Body of pancreas (tissue), 4 donors: Measurements from ENCODE around the gene GABRA5.
"Not testable (repeated sequence)": the region's sequence is repeated elsewhere in the genome, so short reads cannot be mapped to it uniquely, and the experiment has no call there.

Source experiments
- CTCF ChIP-seq, 7 experiments: fragments of 450-650 bp in 4 of 7; fragments of 200-600 bp in 3 of 7; sonication (generic) in 3 of 7; IDR thresholded peaks; one replicate each; pipeline ENCODE4 v1.5.1; 2016 to 2019; ENCODE audit warnings: antibody characterized with exemption in 7 of 7
- POLR2A ChIP-seq, 3 donors: fragments of 450-650 bp; IDR thresholded peaks; one replicate each; pipeline ENCODE4 v1.6.1; 2016; ENCODE audit warnings: antibody characterized with exemption in 3 of 3, mild to moderate bottlenecking in 2 of 3

GRCh38 chr15:26895346-26895745 lies 28.5 kb downstream of the GABRA5 start:
- TF ChIP-seq CTCF, POLR2A (IDR thresholded peaks at IDR 0.05): not testable (repeated sequence)
